K562 (cell line): ENCODE measurements around the gene AFF1.

Source experiments
- CHD1 ChIP-seq: fragments of 200-600 bp; sonication (generic); IDR thresholded peaks from one replicate; pipeline ENCODE4 v1.6.1; 2012; ENCODE audit warnings: mild to moderate bottlenecking, moderate library complexity, low read length, inconsistent platforms
- CREB1 ChIP-seq, 2 experiments: sonication (generic) in 1 of 2; formaldehyde crosslinking in 1 of 2; IDR thresholded peaks; 2 replicates each; pipeline versions ENCODE4 v1.6.1 to v1.8.0; 2012 to 2022; ENCODE audit warnings: inconsistent platforms in 1 of 2, mild to moderate bottlenecking in 1 of 2, missing genetic modification reagents in 1 of 2, moderate library complexity in 1 of 2
- EZH2 ChIP-seq: IDR thresholded peaks from 2 replicates; pipeline ENCODE4 v1.6.1; 2012; ENCODE audit warnings: low read depth, mild to moderate bottlenecking, inconsistent platforms, low read length, borderline replicate concordance
- FOXA3 ChIP-seq, 2 experiments: fragments of 450-650 bp in 1 of 2; sonication (generic) in 1 of 2; formaldehyde crosslinking; IDR thresholded peaks in 1 of 2; conservative IDR thresholded peaks in 1 of 2; 2 replicates each; pipeline versions ENCODE4 v1.4.0 to v1.8.0; 2020 to 2022; ENCODE audit warnings: mild to moderate bottlenecking in 2 of 2, missing genetic modification reagents in 1 of 2
- MTA3 ChIP-seq: fragments of 450-650 bp; formaldehyde crosslinking; IDR thresholded peaks from 2 replicates; pipeline ENCODE4 v1.6.1; 2017; ENCODE audit warnings: mild to moderate bottlenecking, borderline replicate concordance
- NKRF ChIP-seq: fragments of 450-650 bp; IDR thresholded peaks from 2 replicates; pipeline ENCODE4 v1.6.1; 2016; ENCODE audit warnings: borderline replicate concordance
- POLR2A ChIP-seq: fragments of 450-650 bp; conservative IDR thresholded peaks from 2 replicates; pipeline ENCODE4 v1.6.1; 2016
- ZNF133 ChIP-seq: fragments of 250-450 bp; sonication (Bioruptor Pico); IDR thresholded peaks from 2 replicates; pipeline ENCODE4 v1.4.0; 2020; ENCODE audit warnings: mild to moderate bottlenecking
- ZNF174 ChIP-seq: fragments of 250-450 bp; sonication (Bioruptor Pico); IDR thresholded peaks from 2 replicates; pipeline ENCODE4 v1.4.0; 2020; ENCODE audit warnings: mild to moderate bottlenecking

DNA sequence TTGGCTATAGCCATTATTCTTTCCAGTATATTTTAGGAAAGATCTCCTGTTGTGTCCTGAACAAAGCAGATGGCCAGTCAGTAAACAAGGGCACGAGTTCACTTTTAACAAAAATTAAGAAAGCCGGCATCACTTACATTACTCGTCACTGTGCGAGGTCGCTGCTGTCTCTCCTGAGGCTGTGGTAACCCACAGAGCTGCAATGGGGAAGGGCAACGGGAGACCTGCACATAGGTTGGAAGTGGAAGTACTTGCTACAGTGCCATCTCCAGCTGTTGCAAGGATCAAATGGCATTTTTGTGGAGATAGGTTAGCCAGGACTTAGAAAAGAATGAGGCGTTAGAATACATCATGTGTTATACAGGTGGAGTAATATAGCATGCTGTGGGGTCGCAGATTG lies 153.4 kb downstream of the AFF1 start:
- TF ChIP-seq POLR2A (no peak), FOXA3 (CRISPR knock-in tag; conservative IDR thresholded peaks at IDR 0.05 in 1 of 2, IDR thresholded peaks at IDR 0.05 in 1 of 2) (no peak), ZNF133 (CRISPR knock-in tag) (no peak), CHD1 (no peak), NKRF (no peak), MTA3 (no peak), ZNF174 (CRISPR knock-in tag) (no peak), EZH2 (no peak), CREB1 (IDR thresholded peaks at IDR 0.05) (no peak), CREB1 (CRISPR knock-in tag; IDR thresholded peaks at IDR 0.05) (no peak)
